Neuronal stem cell (in vitro differentiated cells): ENCODE results near the gene MT1A.

ENCODE experiments used
- DNase-seq: peaks from one replicate; pipeline ENCODE4 v3.0.0-alpha.2; 2013; ENCODE audit warnings: low spot score
- H2AFZ ChIP-seq: one replicate; pipeline ENCODE4 v1.6.1; 2013; ENCODE audit warnings: mild to moderate bottlenecking, low read length, inconsistent platforms
- H2AK5ac ChIP-seq: 2 replicates; pipeline ENCODE4 v1.6.1; 2013; ENCODE audit warnings: low read depth, mild to moderate bottlenecking, inconsistent platforms, low read length, moderate library complexity, mixed read lengths
- H2BK120ac ChIP-seq: 2 replicates; pipeline ENCODE4 v1.6.1; 2013; ENCODE audit warnings: low read depth, mild to moderate bottlenecking, inconsistent platforms, low read length, moderate library complexity, mixed read lengths
- H2BK12ac ChIP-seq: one replicate; pipeline ENCODE4 v1.6.1; 2013; ENCODE audit warnings: low read length, inconsistent platforms
- H2BK15ac ChIP-seq: 2 replicates; pipeline ENCODE4 v1.6.1; 2013; ENCODE audit warnings: mild to moderate bottlenecking, low read length, inconsistent platforms, mixed read lengths
- H2BK5ac ChIP-seq: one replicate; pipeline ENCODE4 v1.6.1; 2013; ENCODE audit warnings: inconsistent platforms, mild to moderate bottlenecking, low read length, moderate library complexity
- H3K14ac ChIP-seq: one replicate; pipeline ENCODE4 v1.6.1; 2013; ENCODE audit warnings: low read length, inconsistent platforms
- H3K18ac ChIP-seq: 2 replicates; pipeline ENCODE4 v1.6.1; 2013; ENCODE audit warnings: low read length, inconsistent platforms
- H3K23ac ChIP-seq: 2 replicates; pipeline ENCODE4 v1.6.1; 2013; ENCODE audit warnings: low read depth, mild to moderate bottlenecking, mixed read lengths, low read length, inconsistent platforms; ENCODE audit not compliant: poor library complexity
- H3K27ac ChIP-seq: replicated peaks from 3 replicates; pipeline ENCODE4 v1.5.1; 2013; ENCODE audit warnings: low read length, inconsistent platforms
- H3K27me3 ChIP-seq, 3 experiments: 2 replicates each; pipeline ENCODE4 v1.6.1; 2013; ENCODE audit warnings: low read length in 3 of 3, mild to moderate bottlenecking in 2 of 3, inconsistent platforms in 1 of 3, low read depth in 1 of 3, mixed read lengths in 1 of 3, moderate library complexity in 1 of 3; ENCODE audit not compliant: control insufficient read depth in 3 of 3, insufficient read depth in 3 of 3
- H3K36me3 ChIP-seq, 2 donors: replicated peaks in 1 of 2; 2 replicates each; pipeline ENCODE4 v1.6.1; 2013; ENCODE audit warnings: low read length in 2 of 2; ENCODE audit not compliant: control insufficient read depth in 2 of 2, insufficient read depth in 2 of 2
- H3K4ac ChIP-seq: 2 replicates; pipeline ENCODE4 v1.6.1; 2013; ENCODE audit warnings: inconsistent platforms, mild to moderate bottlenecking, low read length, moderate library complexity
- H3K4me1 ChIP-seq, 2 donors: 1 replicate in 1 of 2; 2 replicates in 1 of 2; pipeline ENCODE4 v1.6.1; 2013; ENCODE audit warnings: low read length in 2 of 2, low read depth in 1 of 2; ENCODE audit not compliant: control insufficient read depth in 2 of 2, insufficient read depth in 1 of 2
- H3K4me2 ChIP-seq: one replicate; pipeline ENCODE4 v1.6.1; 2013; ENCODE audit warnings: mild to moderate bottlenecking, low read length, inconsistent platforms; ENCODE audit not compliant: insufficient read depth, poor library complexity, severe bottlenecking
- H3K4me3 ChIP-seq, 2 donors: 2 replicates each; pipeline ENCODE4 v1.5.1; 2013; ENCODE audit warnings: low read length in 2 of 2, mild to moderate bottlenecking in 2 of 2, inconsistent platforms in 1 of 2, moderate library complexity in 1 of 2
- H3K79me1 ChIP-seq: one replicate; pipeline ENCODE4 v1.6.1; 2013; ENCODE audit warnings: low read depth, mild to moderate bottlenecking, inconsistent platforms, low read length, moderate library complexity
- H3K9ac ChIP-seq: one replicate; pipeline ENCODE4 v1.6.1; 2013; ENCODE audit warnings: mild to moderate bottlenecking, low read depth, low read length, inconsistent platforms; ENCODE audit not compliant: poor library complexity
- H3K9me3 ChIP-seq, 2 donors: replicated peaks in 1 of 2; 2 replicates each; pipeline versions ENCODE3 to v1.6.1; 2013; ENCODE audit warnings: low read length in 2 of 2, mild to moderate bottlenecking in 2 of 2, inconsistent platforms in 1 of 2, low read depth in 1 of 2, mixed read lengths in 1 of 2, moderate library complexity in 1 of 2; ENCODE audit not compliant: control insufficient read depth in 2 of 2, insufficient read depth in 1 of 2
- H4K8ac ChIP-seq: one replicate; pipeline ENCODE4 v1.6.1; 2013; ENCODE audit warnings: low read depth, mild to moderate bottlenecking, inconsistent platforms, low read length, moderate library complexity
- H4K91ac ChIP-seq: one replicate; pipeline ENCODE4 v1.6.1; 2013; ENCODE audit warnings: low read length, low read depth, mild to moderate bottlenecking, inconsistent platforms; ENCODE audit not compliant: poor library complexity
- WGBS, 2 donors: extraction: QIAGEN DNeasy Blood & Tissue Kit; methylation state at CpG; one replicate each; pipeline ENCODE4 v1.1.7; 2013; ENCODE audit warnings: missing lambda C conversion rate in 2 of 2, mixed read lengths in 1 of 2; ENCODE audit not compliant: insufficient read length in 2 of 2, insufficient replicate concordance in 1 of 2; ENCODE audit errors: extremely low coverage in 2 of 2; 5-methylcytosine and 5-hydroxymethylcytosine counted together

The MT1A gene

DNA sequence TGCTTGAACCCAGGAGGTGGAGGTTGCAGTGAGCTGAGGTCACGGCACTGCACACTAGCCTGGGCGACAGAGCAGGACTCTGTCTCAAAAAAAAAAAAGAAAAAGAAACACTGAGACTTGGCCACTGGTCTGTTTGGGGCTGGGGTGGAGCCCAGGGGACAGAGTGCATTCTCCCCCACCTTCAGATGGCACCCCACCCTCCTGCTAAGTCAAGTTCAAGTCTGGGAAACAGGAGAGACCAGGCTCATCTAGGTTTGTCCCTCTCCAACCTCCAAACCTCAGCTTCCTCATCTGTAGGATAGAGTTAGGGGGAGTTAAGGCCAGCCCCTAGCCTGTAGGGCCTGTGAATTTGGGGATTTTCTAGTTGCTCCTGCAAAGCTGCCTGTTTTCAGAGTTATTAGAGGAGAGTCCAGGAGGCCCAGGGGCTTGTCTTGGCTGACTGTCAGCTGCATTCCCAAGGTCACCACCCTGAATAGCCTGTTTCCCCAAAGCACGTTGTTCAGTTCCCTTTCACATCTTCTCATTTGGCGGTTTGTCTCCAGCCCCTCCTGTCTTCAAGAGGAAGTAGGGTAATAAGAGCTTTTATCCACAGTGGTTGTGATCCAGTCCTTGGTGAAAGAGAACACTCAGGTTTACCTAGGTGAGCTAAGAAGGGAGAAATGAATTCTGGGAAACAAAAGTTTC lies 46.9 kb upstream of the MT1A start:
- Histone ChIP-seq H3K36me3 (no peaks in the 10 kb centered on the region), H3K4ac (no peak overlapping the region), H3K27me3 (peaks cover 8 to 66% (median 45%) of the 10 kb centered on the region in 3 experiments), H3K4me2 (no peak overlapping the region), H2BK120ac (no peak overlapping the region), H3K18ac (no peak overlapping the region), H3K9me3 (peaks cover 0 to 2% of the 10 kb centered on the region in 2 donors), H3K27ac (no peak overlapping the region), H3K9ac (no peak overlapping the region), H2BK5ac (no peak overlapping the region), H3K4me3 (no peak overlapping the region), H2AFZ (no peak overlapping the region), H3K23ac (no peak overlapping the region), H2BK12ac (no peak overlapping the region), H2BK15ac (no peak overlapping the region), H3K14ac (no peak overlapping the region), H3K79me1 (no peaks in the 10 kb centered on the region), H2AK5ac (no peak overlapping the region), H4K91ac (no peak overlapping the region), H3K4me1 (peaks cover 0 to 6% of the 10 kb centered on the region in 2 donors), H4K8ac (no peak overlapping the region)
- no peak for DNase-seq
- WGBS, 2 donors = no CpG with 5 or more reads among the region's 4 CpGs

DNA sequence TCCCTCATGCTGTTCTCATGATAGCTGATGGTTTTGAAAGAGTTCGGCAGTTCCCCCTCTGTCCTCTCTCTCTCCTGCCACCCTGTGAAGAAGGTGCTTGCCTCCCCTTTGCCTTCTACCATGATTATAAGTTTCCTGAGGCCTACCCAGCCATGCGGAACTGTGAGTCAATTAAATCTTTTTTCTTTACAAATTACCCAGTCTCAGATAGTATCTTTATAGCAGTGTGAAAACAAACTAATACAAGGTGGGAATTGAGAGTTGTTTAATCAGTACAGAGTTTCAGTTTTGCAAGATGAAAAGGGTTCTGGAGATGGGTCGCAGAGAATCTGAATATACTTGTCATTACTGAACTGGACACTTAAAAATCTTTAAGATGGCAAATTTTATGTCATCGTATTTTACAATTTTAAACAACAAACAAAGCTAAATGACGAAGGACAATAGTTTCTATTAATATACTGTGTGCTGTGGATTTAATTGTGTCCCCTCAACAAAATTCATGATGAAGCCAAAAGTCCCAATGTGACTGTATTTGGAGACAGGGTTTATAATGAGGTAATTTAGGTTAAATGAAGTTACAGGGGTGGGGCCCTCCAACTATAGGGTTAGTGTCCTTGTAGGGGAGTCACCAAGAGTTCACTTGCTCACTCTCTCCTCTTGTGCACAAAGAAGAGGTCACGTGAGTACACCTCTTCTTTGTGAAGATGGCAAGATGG lies 44.7 kb upstream of the MT1A start:
- WGBS, 2 donors = no CpG with 5 or more reads among the region's 6 CpGs
- peaks cover 0 to 6% of the 10 kb centered on the region in 2 donors for H3K4me1 ChIP-seq

DNA sequence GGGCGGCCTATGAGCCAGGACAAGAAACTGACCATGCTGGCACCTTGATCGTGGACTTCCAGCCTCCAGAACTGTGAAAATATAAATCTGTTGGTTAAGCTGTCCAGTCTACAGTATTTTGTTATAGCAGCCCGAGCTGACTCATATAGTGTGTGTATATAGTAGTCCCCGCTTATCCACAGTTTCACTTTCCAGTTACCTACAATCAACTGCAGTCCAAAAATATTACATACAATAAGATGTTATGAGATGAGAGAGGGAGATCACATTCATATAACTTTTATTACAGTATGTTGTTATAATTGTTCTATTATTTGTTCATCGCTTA lies 44.2 kb upstream of the MT1A start:
- Histone ChIP-seq H3K14ac (no peak overlapping the region), H3K36me3 (no peaks in the 10 kb centered on the region), H4K91ac (no peak overlapping the region), H4K8ac (no peak overlapping the region), H3K9me3 (peaks cover 0 to 2% of the 10 kb centered on the region in 2 donors), H2BK12ac (no peak overlapping the region), H3K23ac (no peak overlapping the region), H2BK15ac (no peak overlapping the region), H3K4me3 (no peak overlapping the region), H3K4me1 (peaks cover 0 to 2% of the 10 kb centered on the region in 2 donors), H3K27me3 (peaks cover 4 to 39% (median 26%) of the 10 kb centered on the region in 3 experiments), H3K79me1 (no peaks in the 10 kb centered on the region), H2AK5ac (no peak overlapping the region), H3K18ac (no peak overlapping the region), H3K9ac (no peak overlapping the region), H2BK120ac (no peak overlapping the region), H3K27ac (no peak overlapping the region), H3K4ac (no peak overlapping the region), H2BK5ac (no peak overlapping the region), H3K4me2 (no peak overlapping the region), H2AFZ (no peak overlapping the region)
- no peak for DNase-seq
- no CpG with 5 or more reads among the region's 5 CpGs for WGBS, 2 donors

More for the DNA sequence above, 44.7 kb upstream of the MT1A start:
- Histone ChIP-seq H3K27ac (no peak overlapping the region), H3K79me1 (no peaks in the 10 kb centered on the region), H3K14ac (no peak overlapping the region), H4K91ac (no peak overlapping the region), H2BK15ac (no peak overlapping the region), H4K8ac (no peak overlapping the region), H2AK5ac (no peak overlapping the region), H3K9ac (no peak overlapping the region), H2BK12ac (no peak overlapping the region), H3K4ac (no peak overlapping the region), H3K23ac (no peak overlapping the region), H2BK5ac (no peak overlapping the region), H3K9me3 (peaks cover 0 to 2% of the 10 kb centered on the region in 2 donors), H2BK120ac (no peak overlapping the region), H3K4me2 (no peak overlapping the region), H3K4me3 (no peak overlapping the region), H3K36me3 (no peaks in the 10 kb centered on the region), H3K18ac (no peak overlapping the region), H2AFZ (no peak overlapping the region), H3K27me3 (peaks cover 8 to 44% (median 31%) of the 10 kb centered on the region in 3 experiments)
- no peak for DNase-seq

DNA sequence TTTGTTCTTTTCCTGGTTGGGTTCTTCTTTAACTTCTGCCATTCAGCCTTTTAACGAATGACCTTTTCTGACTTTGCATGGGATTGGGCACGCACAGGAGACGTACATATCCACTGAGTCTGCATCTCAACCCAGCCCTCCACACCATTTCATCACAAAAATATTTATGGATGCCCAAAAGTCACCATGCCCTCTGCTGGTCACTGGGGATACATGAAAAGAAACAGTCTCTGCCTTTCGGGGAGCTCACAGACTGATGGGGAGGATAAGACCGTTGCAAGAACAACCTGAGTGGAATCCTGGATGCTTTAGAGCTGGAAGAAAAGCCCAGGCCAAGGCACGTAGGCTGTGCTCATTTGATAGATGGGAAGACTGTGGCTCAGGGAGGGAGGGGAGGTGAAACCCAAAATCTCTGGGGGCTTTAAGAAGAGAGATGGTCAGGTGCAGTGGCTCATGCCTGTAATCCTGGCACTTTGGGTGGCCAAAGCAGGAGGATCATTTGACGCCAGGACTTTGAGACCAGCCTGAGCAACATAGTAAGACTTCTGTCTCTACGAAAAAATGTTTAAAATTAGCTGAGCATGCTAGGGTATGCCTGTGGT lies 38.0 kb upstream of the MT1A start:
- Histone ChIP-seq H2AK5ac (no peak overlapping the region), H3K36me3 (no peaks in the 10 kb centered on the region), H3K23ac (no peak overlapping the region), H2BK120ac (no peak overlapping the region), H3K18ac (no peak overlapping the region), H2AFZ (no peak overlapping the region), H2BK15ac (no peak overlapping the region), H3K9me3 (no peaks in the 10 kb centered on the region), H3K9ac (no peak overlapping the region), H3K27ac (no peak overlapping the region), H3K27me3 (peaks cover 0 to 18% (median 0%) of the 10 kb centered on the region in 3 experiments), H3K4me2 (no peak overlapping the region), H2BK12ac (no peak overlapping the region), H3K4me3 (no peak overlapping the region), H3K4ac (no peak overlapping the region), H3K14ac (no peak overlapping the region), H4K8ac (no peak overlapping the region), H4K91ac (no peak overlapping the region), H2BK5ac (no peak overlapping the region), H3K4me1 (no peaks in the 10 kb centered on the region), H3K79me1 (no peaks in the 10 kb centered on the region)
- no CpG with 5 or more reads among the region's 8 CpGs for WGBS, 2 donors
- DNase-seq = no peak
